GM18868 (cell line): Measurements from ENCODE around the gene PLTP.

Experiments
- ATAC-seq: cut with Tn5 transposase; IDR thresholded peaks from one replicate; pipeline ENCODE4 v1.9.1; 2021; ENCODE audit warnings: mild to moderate bottlenecking, moderate library complexity; ENCODE audit not compliant: unreplicated experiment

PLTP gene

DNA sequence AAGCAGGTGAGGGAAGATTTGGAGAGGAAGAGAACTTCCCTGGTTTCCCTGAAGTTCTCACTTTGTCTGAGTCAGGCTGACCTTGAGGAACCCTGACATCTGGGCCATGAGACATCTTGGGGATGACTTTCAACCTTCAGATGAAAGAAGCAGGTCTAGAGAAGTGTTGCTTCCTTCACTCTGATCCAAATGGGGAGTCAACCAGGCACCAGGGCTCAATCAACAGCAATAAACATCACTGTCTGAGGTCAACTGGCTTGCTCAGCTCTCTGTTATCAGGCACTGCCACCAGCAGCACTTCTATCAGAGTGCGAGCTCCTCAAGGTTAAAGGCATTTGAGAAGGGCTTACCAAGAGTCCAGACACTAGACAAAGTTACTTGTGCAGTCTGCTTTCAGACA is 61.0 kb downstream of the PLTP start:
- no peak for ATAC-seq

DNA sequence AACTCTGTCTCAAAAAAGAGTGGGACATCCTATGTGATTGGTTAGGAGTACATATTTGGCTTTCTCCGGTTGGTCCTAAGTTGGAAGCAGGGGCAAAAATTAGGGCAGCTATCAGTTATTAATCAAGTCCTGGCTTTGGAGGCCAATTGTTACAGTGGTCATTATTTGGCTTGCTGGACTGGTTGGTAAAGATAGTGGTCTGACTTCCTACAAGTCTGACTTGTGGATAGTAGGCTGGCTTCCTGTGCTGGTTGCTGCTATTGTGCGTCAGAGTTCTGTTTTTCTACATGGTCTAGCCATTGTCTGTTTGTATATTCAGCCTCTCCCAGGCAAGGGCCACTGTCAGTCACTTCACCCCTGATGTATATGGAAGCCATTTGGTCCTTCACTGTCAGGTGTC is 61.7 kb downstream of the PLTP start:
- no peak for ATAC-seq

DNA sequence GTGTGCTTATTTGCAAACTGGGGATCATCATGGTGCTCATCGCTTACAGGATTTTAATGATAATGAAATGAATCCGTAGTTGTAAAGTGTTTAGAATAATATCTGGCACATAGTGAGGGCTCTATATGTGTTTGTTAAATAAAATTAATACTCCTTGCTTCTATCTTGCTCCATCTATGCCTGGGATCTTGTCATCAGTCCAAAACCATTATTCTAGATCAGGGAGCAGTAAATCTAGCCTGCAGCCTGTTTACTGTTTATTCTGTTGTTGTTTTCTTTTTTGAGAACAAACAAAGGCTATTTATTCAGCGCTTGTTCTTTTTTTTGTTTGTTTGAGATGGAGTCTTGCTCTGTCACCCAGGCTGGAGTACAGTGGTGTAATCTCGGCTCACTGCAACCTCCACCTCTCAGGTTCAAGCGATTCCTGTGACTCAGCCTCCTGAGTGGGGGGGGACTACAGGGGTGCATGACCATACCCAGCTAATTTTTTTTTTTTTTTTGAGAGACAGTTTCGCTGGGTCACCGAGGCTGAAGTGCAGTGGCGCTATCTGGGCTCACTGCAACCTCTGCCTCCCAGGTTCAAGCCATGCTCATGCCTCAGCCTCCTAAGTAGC is 62.9 kb downstream of the PLTP start:
- no peak for ATAC-seq
